ENCODE data around the gene TAS2R31.

DNA sequence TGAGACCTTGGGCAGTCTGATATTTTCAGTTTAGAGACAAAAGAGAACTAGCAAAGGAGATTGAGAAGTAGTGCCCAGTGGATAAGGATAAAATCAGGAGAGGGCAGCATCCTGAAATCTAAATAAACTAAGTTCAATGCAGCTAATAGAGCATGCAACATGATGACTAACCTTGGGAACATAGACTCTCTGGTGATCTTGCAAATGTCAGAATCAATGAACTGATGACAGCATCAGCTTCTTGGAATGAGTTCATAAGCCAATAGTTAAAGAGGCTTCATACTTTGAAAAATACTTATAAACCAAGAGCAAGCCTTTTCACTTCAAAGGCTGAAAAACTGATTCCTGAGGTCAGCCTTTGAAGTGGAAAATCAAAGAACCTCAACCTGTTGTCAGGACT, 17.0 kb downstream of the TAS2R31 start:
- TF ChIP-seq, protein P1, sequence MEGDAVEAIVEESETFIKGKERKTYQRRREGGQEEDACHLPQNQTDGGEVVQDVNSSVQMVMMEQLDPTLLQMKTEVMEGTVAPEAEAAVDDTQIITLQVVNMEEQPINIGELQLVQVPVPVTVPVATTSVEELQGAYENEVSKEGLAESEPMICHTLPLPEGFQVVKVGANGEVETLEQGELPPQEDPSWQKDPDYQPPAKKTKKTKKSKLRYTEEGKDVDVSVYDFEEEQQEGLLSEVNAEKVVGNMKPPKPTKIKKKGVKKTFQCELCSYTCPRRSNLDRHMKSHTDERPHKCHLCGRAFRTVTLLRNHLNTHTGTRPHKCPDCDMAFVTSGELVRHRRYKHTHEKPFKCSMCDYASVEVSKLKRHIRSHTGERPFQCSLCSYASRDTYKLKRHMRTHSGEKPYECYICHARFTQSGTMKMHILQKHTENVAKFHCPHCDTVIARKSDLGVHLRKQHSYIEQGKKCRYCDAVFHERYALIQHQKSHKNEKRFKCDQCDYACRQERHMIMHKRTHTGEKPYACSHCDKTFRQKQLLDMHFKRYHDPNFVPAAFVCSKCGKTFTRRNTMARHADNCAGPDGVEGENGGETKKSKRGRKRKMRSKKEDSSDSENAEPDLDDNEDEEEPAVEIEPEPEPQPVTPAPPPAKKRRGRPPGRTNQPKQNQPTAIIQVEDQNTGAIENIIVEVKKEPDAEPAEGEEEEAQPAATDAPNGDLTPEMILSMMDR (IDR thresholded peaks at IDR 0.05), result no peak
- TF ChIP-seq EZH2 (IDR thresholded peaks at IDR 0.05; ENCODE audit: borderline replicate concordance, insufficient read depth, low read depth, low read length, poor library complexity, severe bottlenecking), result no peak

Measured in B cell (primary cell).